SU-DHL-6 (cell line): ENCODE measurements around the gene EXD3.

ENCODE experiments used
- H2AFZ ChIP-seq: fragments of 200-600 bp; sonication (generic); 2 replicates; pipeline ENCODE4 v1.6.1; 2014; ENCODE audit warnings: low read depth, mild to moderate bottlenecking, moderate library complexity, mixed read lengths, antibody characterized with exemption, low read length; ENCODE audit not compliant: severe bottlenecking
- H3F3A ChIP-seq: fragments of 200-600 bp; shearing (Covaris generic); 2 replicates; pipeline ENCODE4 v1.6.0; 2016; ENCODE audit warnings: antibody characterized with exemption, mild to moderate bottlenecking; ENCODE audit not compliant: insufficient read depth
- H3K27ac ChIP-seq: fragments of 200-600 bp; sonication (generic); 2 replicates; pipeline ENCODE4 v1.5.1; 2016; ENCODE audit warnings: low read depth, mild to moderate bottlenecking, low read length, moderate library complexity, mixed read lengths
- H3K27me3 ChIP-seq: fragments of 200-600 bp; sonication (generic), shearing (Covaris generic); 2 replicates; pipeline ENCODE4 v1.6.0; 2014; ENCODE audit warnings: mild to moderate bottlenecking, low read length
- H3K36me3 ChIP-seq: fragments of 200-600 bp; sonication (generic); 2 replicates; pipeline ENCODE4 v1.6.1; 2014; ENCODE audit warnings: mild to moderate bottlenecking, low read length, mixed read lengths
- H3K4me2 ChIP-seq: fragments of 300-600, 200-600 bp; shearing (Covaris generic), sonication (generic); 2 replicates; pipeline ENCODE4 v1.6.0; 2014; ENCODE audit warnings: low read length, low read depth, mild to moderate bottlenecking; ENCODE audit not compliant: poor library complexity, severe bottlenecking
- H3K4me3 ChIP-seq: fragments of 200-600 bp; sonication (generic); 2 replicates; pipeline ENCODE4 v1.5.1; 2014; ENCODE audit warnings: antibody characterized with exemption, low read length, mild to moderate bottlenecking, mixed read lengths; ENCODE audit not compliant: insufficient read depth, poor library complexity, severe bottlenecking
- H3K79me2 ChIP-seq: fragments of 200-600 bp; sonication (generic); 2 replicates; pipeline ENCODE4 v1.6.1; 2014; ENCODE audit warnings: mild to moderate bottlenecking, low read length, moderate library complexity; ENCODE audit not compliant: insufficient read depth
- H3K9ac ChIP-seq: fragments of 200-600 bp; sonication (generic); 2 replicates; pipeline ENCODE4 v1.7.0; 2014; ENCODE audit warnings: mild to moderate bottlenecking, low read length
- H3K9me2 ChIP-seq: fragments of 200-600 bp; sonication (generic); replicated peaks from 2 replicates; pipeline ENCODE4 v1.6.1; 2014; ENCODE audit warnings: low read length; ENCODE audit not compliant: insufficient read depth
- H3K9me3 ChIP-seq: fragments of 200-600 bp; sonication (generic); 2 replicates; pipeline ENCODE4 v1.6.1; 2014; ENCODE audit warnings: low read length, mixed read lengths; ENCODE audit not compliant: insufficient read depth
- H4K20me1 ChIP-seq: fragments of 200-600 bp; sonication (generic); 2 replicates; pipeline ENCODE4 v1.6.1; 2014; ENCODE audit warnings: low read depth, mild to moderate bottlenecking, antibody characterized with exemption, low read length, moderate library complexity, mixed read lengths
- CTCF ChIP-seq: fragments of 200-600 bp; sonication (generic); IDR thresholded peaks from one replicate; pipeline ENCODE4 v1.5.1; 2017; ENCODE audit warnings: antibody characterized with exemption, mild to moderate bottlenecking, low read length, moderate library complexity; ENCODE audit not compliant: insufficient read depth, poor library complexity, severe bottlenecking
- EZH2phosphoT487 ChIP-seq: fragments of 200-600 bp; sonication (generic), shearing (Covaris generic); conservative IDR thresholded peaks from 2 replicates; pipeline ENCODE4 v1.6.1; 2018; ENCODE audit warnings: mild to moderate bottlenecking, antibody characterized with exemption, low read length, moderate library complexity, mixed read lengths

EXD3 gene

DNA sequence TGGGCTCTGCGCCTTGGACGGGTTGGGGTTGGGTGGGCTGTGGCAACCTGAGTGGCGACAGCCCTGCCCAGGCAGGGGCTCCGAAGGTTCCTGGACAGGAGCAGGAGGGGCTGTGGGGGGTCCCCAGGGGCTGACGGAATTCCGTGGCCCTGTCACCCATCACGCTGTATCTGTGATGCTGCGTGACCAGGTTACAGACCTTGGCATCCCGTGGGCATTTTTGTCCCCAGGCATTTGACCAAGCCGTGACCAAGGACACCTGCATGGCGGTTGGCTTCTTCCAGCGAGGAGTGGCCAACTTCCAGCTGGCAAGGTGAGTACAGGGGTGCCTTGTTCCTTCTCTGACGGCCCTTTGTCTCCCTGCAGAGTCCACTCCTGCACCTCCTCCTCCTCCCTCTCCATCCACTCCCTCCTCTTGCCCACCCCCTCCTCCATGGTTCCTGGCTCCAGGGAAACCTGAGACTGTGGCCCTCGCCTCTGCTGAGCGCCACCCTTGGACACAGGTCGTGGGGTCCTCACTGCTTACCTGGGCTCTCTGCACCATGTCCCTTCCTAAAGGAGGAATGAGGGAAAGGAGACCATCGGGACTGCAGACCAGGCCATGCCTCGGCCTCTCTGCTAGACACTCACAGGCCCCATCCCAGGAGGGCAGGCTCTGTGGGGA is 3.2 kb upstream of the EXD3 start:
- TF ChIP-seq EZH2phosphoT487 (no peak), CTCF (no peak)
- no peaks in the 10 kb centered on the region for H3K36me3 ChIP-seq
- H3K4me2 ChIP-seq, result peak overlapping the region; percentile 53
- H3K9me2 ChIP-seq, result no peaks in the 10 kb centered on the region
- peaks cover 48% of the 10 kb centered on the region for H3F3A ChIP-seq
- no peak overlapping the region for H3K4me3 ChIP-seq
- no peaks in the 10 kb centered on the region for H3K27me3 ChIP-seq
- 0 out of 2 replicates have a peak, but pooled peaks cover 8% of the 10 kb centered on the region for H3K79me2 ChIP-seq
- H3K9ac ChIP-seq, result peak overlapping the region; percentile 10; the same call in 1 of the 2 replicates
- H3K27ac ChIP-seq, result peak overlapping the region; percentile 94
- no peaks in the 10 kb centered on the region for H3K9me3 ChIP-seq
- H4K20me1 ChIP-seq, result no peaks in the 10 kb centered on the region
- no peak overlapping the region for H2AFZ ChIP-seq

DNA sequence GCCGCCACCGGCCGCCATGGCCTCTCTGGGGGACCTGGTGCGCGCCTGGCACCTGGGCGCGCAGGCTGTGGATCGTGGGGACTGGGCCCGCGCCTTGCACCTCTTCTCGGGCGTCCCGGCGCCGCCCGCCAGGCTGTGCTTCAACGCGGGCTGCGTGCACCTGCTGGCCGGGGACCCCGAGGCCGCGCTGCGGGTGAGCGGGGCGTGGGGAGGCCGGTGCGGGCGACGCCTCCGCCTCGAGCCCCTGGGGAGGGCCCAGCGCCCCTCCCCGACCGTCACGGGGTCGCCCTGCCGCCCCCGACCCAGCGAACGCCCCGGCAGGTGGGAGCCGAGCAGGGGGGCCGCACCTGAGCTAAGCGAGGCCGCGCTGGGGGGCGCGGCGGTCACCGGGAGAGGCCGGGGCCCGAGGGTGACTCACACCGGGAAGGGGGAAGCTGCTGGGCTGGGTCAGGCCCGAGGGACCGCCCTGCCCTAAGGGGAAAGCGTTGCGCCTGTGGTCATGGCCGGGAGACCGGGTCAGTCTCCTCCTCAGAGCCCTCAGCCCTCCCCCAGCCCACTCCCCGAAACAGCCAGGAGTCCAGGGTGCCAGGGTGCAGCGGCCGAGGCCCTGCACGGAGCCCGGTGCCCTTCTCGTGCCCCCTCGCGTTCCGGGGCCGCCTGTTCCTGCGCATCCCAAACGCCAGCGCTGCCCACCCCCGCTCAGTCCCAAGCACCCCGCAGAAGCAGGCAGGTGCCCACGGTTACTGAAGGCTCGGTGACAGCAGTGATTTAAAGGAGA is 741 bp upstream of the EXD3 start:
- H2AFZ ChIP-seq, result no peak overlapping the region
- H3K4me2 ChIP-seq, result peak overlapping the region; percentile 53
- peak overlapping the region; percentile 51 for H3K4me3 ChIP-seq
- TF ChIP-seq CTCF, result no peak
- no peak for TF ChIP-seq EZH2phosphoT487
- H3K9me3 ChIP-seq, result no peaks in the 10 kb centered on the region
- H3K9me2 ChIP-seq, result no peaks in the 10 kb centered on the region
- H3K9ac ChIP-seq, result peak overlapping the region; percentile 62
- H4K20me1 ChIP-seq, result 0 out of 2 replicates have a peak, but pooled peaks cover under 1% of the 10 kb centered on the region
- peaks cover 44% of the 10 kb centered on the region for H3F3A ChIP-seq
- peak overlapping the region; percentile 94 for H3K27ac ChIP-seq
- no peaks in the 10 kb centered on the region for H3K27me3 ChIP-seq
- no peaks in the 10 kb centered on the region for H3K36me3 ChIP-seq
- 0 out of 2 replicates have a peak, but pooled peaks cover 8% of the 10 kb centered on the region for H3K79me2 ChIP-seq

GRCh38 chr9:137421838-137422603 is 941 bp downstream of the EXD3 start:
- Histone ChIP-seq H3K9me2 (no peaks in the 10 kb centered on the region), H4K20me1 (peaks cover 4% of the 10 kb centered on the region; the same call in 1 of the 2 replicates), H3K9ac (peak overlapping the region; percentile 81), H3K4me3 (peak overlapping the region; percentile 86), H3K9me3 (no peaks in the 10 kb centered on the region), H3F3A (peaks cover 31% of the 10 kb centered on the region), H3K36me3 (no peaks in the 10 kb centered on the region), H3K27me3 (no peaks in the 10 kb centered on the region), H3K79me2 (0 out of 2 replicates have a peak, but pooled peaks cover 8% of the 10 kb centered on the region), H3K27ac (no peak overlapping the region), H3K4me2 (peak overlapping the region; percentile 97), H2AFZ (peak overlapping the region; percentile 77)
- TF ChIP-seq EZH2phosphoT487 (no peak), CTCF (no peak)
